ENCODE measurements around the gene SZT2.
"Not testable (repeated sequence)": the region's sequence is repeated elsewhere in the genome, so short reads cannot be mapped to it uniquely, and the experiment has no call there.

SZT2 gene

DNA sequence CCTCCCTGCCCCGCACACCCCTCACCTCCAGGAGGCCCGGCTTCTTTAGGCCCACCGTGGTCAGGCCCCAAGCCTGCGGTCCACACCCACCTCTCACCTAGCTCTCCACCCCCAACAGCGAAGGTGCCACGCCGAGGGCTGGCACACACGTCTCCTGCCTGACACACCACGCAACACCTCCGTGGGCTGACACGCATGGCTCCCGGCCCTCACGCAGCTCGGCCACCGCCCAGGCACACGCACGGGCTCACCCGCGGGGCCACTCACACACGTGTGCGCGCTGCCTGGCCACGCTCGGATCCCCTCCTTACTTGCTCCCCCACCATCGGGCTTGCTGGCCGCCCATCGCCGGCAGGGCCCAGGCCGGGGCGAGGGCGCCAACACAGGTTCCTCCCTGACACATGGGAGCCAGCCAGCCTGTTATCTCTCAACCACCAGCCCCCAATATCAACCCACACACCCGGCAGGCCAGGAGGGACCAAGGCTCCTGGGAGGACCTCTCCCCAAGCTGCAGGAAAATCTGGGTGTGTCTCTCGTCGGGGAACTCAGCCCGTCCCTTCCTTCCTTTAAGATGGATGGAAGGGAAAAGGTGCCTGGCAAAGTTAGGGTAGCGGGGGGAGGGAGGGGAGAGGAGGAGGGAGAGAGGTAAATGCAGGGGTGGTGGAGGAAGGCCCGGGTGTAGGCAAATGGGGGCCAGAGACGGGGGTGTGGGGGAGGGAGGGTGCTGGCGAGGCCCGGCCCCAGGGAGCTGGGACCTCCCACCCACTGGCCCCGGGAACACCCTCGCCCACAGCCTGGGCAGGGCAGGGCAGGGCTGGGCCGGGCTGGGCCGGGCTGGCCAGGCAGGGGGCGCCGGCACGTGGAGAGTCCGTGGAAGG lies 22.4 kb upstream of the SZT2 start:
- Histone ChIP-seq H3K27ac (ENCODE audit: insufficient read depth in 1 of 2, low read depth in 1 of 2, low read length in 2 of 2, poor library complexity in 1 of 2, severe bottlenecking in 2 of 2) (peak overlapping the region; percentile 29 to 83), H3K4me1 (ENCODE audit: control extremely low read depth in 1 of 4, control insufficient read depth in 4 of 4, insufficient read depth in 4 of 4, low read length in 3 of 4) (peaks cover 5 to 25% (median 22%) of the 10 kb centered on the region in 4 experiments), H3K4me3 (ENCODE audit: control insufficient read depth in 1 of 7, extremely low read depth in 1 of 7, insufficient read depth in 4 of 7, low read depth in 2 of 7, low read length in 6 of 7) (peak overlapping the region; percentile 57 to 90 (median 80)), H3K36me3 (ENCODE audit: control insufficient read depth in 4 of 4, insufficient read depth in 4 of 4, low read length in 3 of 4) (peaks cover 5 to 34% (median 26%) of the 10 kb centered on the region in 4 experiments), H3K9me3 (ENCODE audit: control extremely low read depth in 1 of 5, control insufficient read depth in 4 of 5, insufficient read depth in 2 of 5, low read depth in 1 of 5, low read length in 4 of 5) (no peaks in the 10 kb centered on the region), H3K27me3 (replicated peaks in 2 of 5; ENCODE audit: control insufficient read depth in 4 of 5, insufficient read depth in 5 of 5, low read length in 4 of 5) (no peaks in the 10 kb centered on the region)
- ChIA-PET POLR2A (interaction anchor here (0.6 to 1.8 kb wide), 4 partner anchors 9 to 118 kb away, joined by 3 to 8 read pairs (median 4); partner anchors contain the start of genes CDC20, MED8 and SZT2), CTCF (interaction anchor here (1.0 to 1.6 kb wide), 5 partner anchors 9 to 99 kb away, joined by 3 to 8 read pairs (median 6); partner anchors contain the start of genes MED8 and SZT2)
- DNase-seq, result peak; percentile 59 to 80 (median 62)
- 3% methylated on average over 35 of the region's 48 CpGs for WGBS (ENCODE audit: insufficient coverage)

- ChIA-PET CTCF (interaction anchor here (0.7 to 1.6 kb wide), 8 partner anchors 14 to 100 kb away, joined by 3 to 6 read pairs (median 3); partner anchors contain the start of genes MED8 and SZT2), POLR2A (interaction anchor here (0.9 to 1.8 kb wide), 4 partner anchors 10 to 130 kb away, joined by 3 to 8 read pairs (median 4); partner anchors contain the start of genes CDC20, MED8 and SZT2)
- Histone ChIP-seq H3K4me3 (ENCODE audit: control insufficient read depth in 1 of 7, extremely low read depth in 1 of 7, insufficient read depth in 4 of 7, low read depth in 2 of 7, low read length in 6 of 7) (peak within 1 kb of the TSS; percentile 57 to 90 (median 80)), H3K27ac (ENCODE audit: insufficient read depth in 1 of 2, low read depth in 1 of 2, low read length in 2 of 2, poor library complexity in 1 of 2, severe bottlenecking in 2 of 2) (peak within 1 kb of the TSS; percentile 29 to 83), H3K27me3 (replicated peaks in 2 of 5; ENCODE audit: control insufficient read depth in 4 of 5, insufficient read depth in 5 of 5, low read length in 4 of 5) (no peaks in the 10 kb centered on the region), H3K4me1 (ENCODE audit: control extremely low read depth in 1 of 4, control insufficient read depth in 4 of 4, insufficient read depth in 4 of 4, low read length in 3 of 4) (peaks cover 5 to 25% (median 22%) of the 10 kb centered on the region in 4 experiments), H3K9me3 (ENCODE audit: control extremely low read depth in 1 of 5, control insufficient read depth in 4 of 5, insufficient read depth in 2 of 5, low read depth in 1 of 5, low read length in 4 of 5) (no peaks in the 10 kb centered on the region), H3K36me3 (ENCODE audit: control insufficient read depth in 4 of 4, insufficient read depth in 4 of 4, low read length in 3 of 4) (peaks cover 5 to 28% (median 21%) of the 10 kb centered on the region in 4 experiments)
- 0% methylated on average over 53 of the region's 58 CpGs for WGBS (ENCODE audit: insufficient coverage)
- peak; percentile 88 to 93 (median 90) for DNase-seq
Measured at GRCh38 chr1:43367904-43368645, 21.6 kb upstream of the SZT2 start, which contains the start of gene ELOVL1. TSS of gene ELOVL1 (minus strand) at chr1:43368011. CDS start at chr1:43365609, 2,402 bp downstream.

GRCh38 chr1:43368646-43369020 lies 21.1 kb upstream of the SZT2 start:
- peak overlapping the region in 6 of 7 experiments; percentile 76 to 90 (median 82) for H3K4me3 ChIP-seq (ENCODE audit: control insufficient read depth in 1 of 7, extremely low read depth in 1 of 7, insufficient read depth in 4 of 7, low read depth in 2 of 7, low read length in 6 of 7)
- H3K27me3 ChIP-seq (replicated peaks in 2 of 5; ENCODE audit: control insufficient read depth in 4 of 5, insufficient read depth in 5 of 5, low read length in 4 of 5), result no peaks in the 10 kb centered on the region
- H3K36me3 ChIP-seq (ENCODE audit: control insufficient read depth in 4 of 4, insufficient read depth in 4 of 4, low read length in 3 of 4), result peaks cover 5 to 24% (median 16%) of the 10 kb centered on the region in 4 experiments
- H3K4me1 ChIP-seq (ENCODE audit: control extremely low read depth in 1 of 4, control insufficient read depth in 4 of 4, insufficient read depth in 4 of 4, low read length in 3 of 4), result peaks cover 5 to 25% (median 22%) of the 10 kb centered on the region in 4 experiments
- POLR2A ChIA-PET, result interaction anchor here (0.9 to 1.8 kb wide), 4 partner anchors 10 to 130 kb away, joined by 3 to 8 read pairs (median 4); partner anchors contain the start of genes CDC20, MED8 and SZT2
- WGBS (ENCODE audit: insufficient coverage), result 6% methylated on average over 5 of the region's 6 CpGs
- CTCF ChIA-PET, result interaction anchor here (0.7 to 1.6 kb wide), 8 partner anchors 13 to 100 kb away, joined by 3 to 6 read pairs (median 3); partner anchors contain the start of genes MED8 and SZT2
- no peak for DNase-seq
- H3K9me3 ChIP-seq (ENCODE audit: control extremely low read depth in 1 of 5, control insufficient read depth in 4 of 5, insufficient read depth in 2 of 5, low read depth in 1 of 5, low read length in 4 of 5), result no peaks in the 10 kb centered on the region
- peak overlapping the region in 1 of 2 experiments; percentile 73 for H3K27ac ChIP-seq (ENCODE audit: insufficient read depth in 1 of 2, low read depth in 1 of 2, low read length in 2 of 2, poor library complexity in 1 of 2, severe bottlenecking in 2 of 2)

DNA sequence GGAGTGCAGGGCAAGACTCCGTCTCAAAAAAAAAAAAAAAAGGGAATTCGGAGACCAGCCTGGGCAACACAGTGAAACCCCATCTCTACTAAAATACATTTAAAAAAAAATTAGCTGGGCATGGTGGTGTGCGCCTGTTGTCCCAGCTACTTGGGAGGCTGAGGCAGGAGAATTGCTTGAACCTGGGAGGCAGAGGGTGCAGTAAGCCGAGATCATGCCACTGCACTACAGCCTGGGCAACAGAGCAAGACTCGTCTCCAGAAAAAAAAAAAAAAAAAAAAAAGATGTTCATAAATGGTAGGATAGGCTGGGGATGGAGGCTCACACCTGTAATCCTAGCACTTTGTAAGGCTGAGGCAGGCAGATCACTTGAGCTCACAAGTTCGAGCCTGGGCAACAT lies 19.9 kb upstream of the SZT2 start:
- H3K9me3 ChIP-seq (ENCODE audit: control extremely low read depth in 1 of 5, control insufficient read depth in 4 of 5, insufficient read depth in 2 of 5, low read depth in 1 of 5, low read length in 4 of 5); DNase-seq; POLR2A ChIA-PET; H3K4me3 ChIP-seq (ENCODE audit: control insufficient read depth in 1 of 7, extremely low read depth in 1 of 7, insufficient read depth in 4 of 7, low read depth in 2 of 7, low read length in 6 of 7); H3K27me3 ChIP-seq (replicated peaks in 2 of 5; ENCODE audit: control insufficient read depth in 4 of 5, insufficient read depth in 5 of 5, low read length in 4 of 5); H3K27ac ChIP-seq (ENCODE audit: insufficient read depth in 1 of 2, low read depth in 1 of 2, low read length in 2 of 2, poor library complexity in 1 of 2, severe bottlenecking in 2 of 2): not testable (repeated sequence)
- CTCF ChIA-PET, result interaction anchor here (0.6 to 1.3 kb wide), 3 partner anchors 45 to 131 kb away, joined by 3 to 4 read pairs (median 3); no protein-coding TSS in a partner anchor
- Histone ChIP-seq H3K36me3 (ENCODE audit: control insufficient read depth in 4 of 4, insufficient read depth in 4 of 4, low read length in 3 of 4) (peaks cover 0 to 12% (median 6%) of the 10 kb centered on the region in 4 experiments), H3K4me1 (ENCODE audit: control extremely low read depth in 1 of 4, control insufficient read depth in 4 of 4, insufficient read depth in 4 of 4, low read length in 3 of 4) (peaks cover 5 to 25% (median 22%) of the 10 kb centered on the region in 4 experiments)
- 96% methylated on average over 3 of the region's 6 CpGs for WGBS (ENCODE audit: insufficient coverage)

GRCh38 chr1:43370564-43370963 lies 19.1 kb upstream of the SZT2 start:
- ChIA-PET POLR2A (no interaction called here), CTCF (interaction anchor here (0.6 to 1.3 kb wide), 3 partner anchors 17 to 46 kb away, joined by 3 to 4 read pairs (median 3); no protein-coding TSS in a partner anchor)

DNA sequence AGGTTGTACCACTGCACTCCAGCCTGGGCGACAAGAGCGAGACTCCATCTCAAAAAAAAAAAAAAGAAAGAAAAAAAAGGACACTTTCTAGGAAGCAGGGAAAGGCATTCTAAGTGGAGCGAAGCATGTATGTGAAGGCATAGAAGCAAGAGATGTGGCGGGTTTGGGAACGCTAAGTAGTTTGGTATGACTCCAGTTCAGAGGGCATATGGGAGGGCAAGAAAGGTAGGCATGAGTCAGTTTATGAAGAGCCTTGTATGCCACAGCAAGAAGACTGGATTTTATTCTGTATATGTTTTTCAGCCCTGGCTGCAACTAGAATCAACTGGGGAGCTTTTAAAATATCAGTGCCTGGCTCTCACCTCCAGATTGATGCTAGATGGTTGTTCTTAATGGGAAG lies 17.5 kb upstream of the SZT2 start:
- Histone ChIP-seq H3K9me3 (ENCODE audit: control extremely low read depth in 1 of 5, control insufficient read depth in 4 of 5, insufficient read depth in 2 of 5, low read depth in 1 of 5, low read length in 4 of 5) (no peaks in the 10 kb centered on the region), H3K36me3 (ENCODE audit: control insufficient read depth in 4 of 4, insufficient read depth in 4 of 4, low read length in 3 of 4) (no peaks in the 10 kb centered on the region), H3K4me1 (ENCODE audit: control extremely low read depth in 1 of 4, control insufficient read depth in 4 of 4, insufficient read depth in 4 of 4, low read length in 3 of 4) (peaks cover 5 to 13% (median 10%) of the 10 kb centered on the region in 4 experiments), H3K27ac (ENCODE audit: insufficient read depth in 1 of 2, low read depth in 1 of 2, low read length in 2 of 2, poor library complexity in 1 of 2, severe bottlenecking in 2 of 2) (no peak overlapping the region), H3K4me3 (ENCODE audit: control insufficient read depth in 1 of 7, extremely low read depth in 1 of 7, insufficient read depth in 4 of 7, low read depth in 2 of 7, low read length in 6 of 7) (no peak overlapping the region), H3K27me3 (replicated peaks in 2 of 5; ENCODE audit: control insufficient read depth in 4 of 5, insufficient read depth in 5 of 5, low read length in 4 of 5) (no peaks in the 10 kb centered on the region)
- no peak for DNase-seq
- 94% methylated on average over 2 of the region's 5 CpGs for WGBS (ENCODE audit: insufficient coverage)
- CTCF ChIA-PET, result interaction anchor here (1.0 kb wide), 1 partner anchor 10 kb away, joined by 3 read pairs; no protein-coding TSS in a partner anchor
- POLR2A ChIA-PET, result no interaction called here

More at GRCh38 chr1:43370564-43370963, 19.1 kb upstream of the SZT2 start:
- H3K4me1 ChIP-seq (ENCODE audit: control extremely low read depth in 1 of 4, control insufficient read depth in 4 of 4, insufficient read depth in 4 of 4, low read length in 3 of 4), result peaks cover 5 to 25% (median 22%) of the 10 kb centered on the region in 4 experiments
- H3K36me3 ChIP-seq (ENCODE audit: control insufficient read depth in 4 of 4, insufficient read depth in 4 of 4, low read length in 3 of 4), result peaks cover 0 to 4% (median under 1%) of the 10 kb centered on the region in 4 experiments
- no peak overlapping the region for H3K4me3 ChIP-seq (ENCODE audit: control insufficient read depth in 1 of 7, extremely low read depth in 1 of 7, insufficient read depth in 4 of 7, low read depth in 2 of 7, low read length in 6 of 7)
- no peaks in the 10 kb centered on the region for H3K27me3 ChIP-seq (replicated peaks in 2 of 5; ENCODE audit: control insufficient read depth in 4 of 5, insufficient read depth in 5 of 5, low read length in 4 of 5)
- WGBS (ENCODE audit: insufficient coverage), result 90% methylated on average over 2 of the region's 4 CpGs
- no peaks in the 10 kb centered on the region for H3K9me3 ChIP-seq (ENCODE audit: control extremely low read depth in 1 of 5, control insufficient read depth in 4 of 5, insufficient read depth in 2 of 5, low read depth in 1 of 5, low read length in 4 of 5)
- no peak overlapping the region for H3K27ac ChIP-seq (ENCODE audit: insufficient read depth in 1 of 2, low read depth in 1 of 2, low read length in 2 of 2, poor library complexity in 1 of 2, severe bottlenecking in 2 of 2)
- no peak for DNase-seq

Measured in common myeloid progenitor, CD34-positive (primary cell).